OCI-LY1 (cell line): Measurements from ENCODE around the gene MIA2.

Experiments used
- CTCF ChIP-seq: fragments of 200-600 bp; sonication (generic), shearing (Covaris generic); IDR thresholded peaks from 2 replicates; pipeline ENCODE4 v1.5.1; 2017; ENCODE audit warnings: mild to moderate bottlenecking, antibody characterized with exemption, low read length, moderate library complexity, mixed read lengths
- EZH2 ChIP-seq: fragments of 200-600 bp; sonication (generic), shearing (Covaris generic); IDR thresholded peaks from 2 replicates; pipeline ENCODE4 v1.8.0; 2017; ENCODE audit warnings: borderline replicate concordance, mixed run types, mild to moderate bottlenecking, antibody characterized with exemption, low read length, moderate library complexity, mixed read lengths

DNA sequence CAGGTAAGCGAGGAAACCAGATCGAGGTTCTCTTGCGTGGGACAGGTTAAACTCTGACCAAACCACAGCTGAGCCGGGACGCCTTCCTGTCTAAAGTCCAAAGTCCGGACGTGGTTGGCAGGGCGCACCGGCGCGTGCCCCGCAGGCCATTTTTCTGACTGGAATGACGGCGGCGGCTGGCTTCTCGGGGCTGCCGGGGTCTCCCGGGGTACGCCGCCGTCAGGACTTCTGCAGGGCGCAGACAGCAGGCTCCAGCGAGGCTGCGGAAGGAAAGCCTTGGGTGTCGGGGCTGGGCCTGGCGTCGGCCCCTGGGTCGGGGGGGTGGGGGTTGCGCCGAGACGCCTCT is 32.8 kb downstream of the MIA2 start:
- TF ChIP-seq CTCF (no peak), EZH2 (no peak)
